CD4-positive, alpha-beta T cell treated with Interferon alpha-2 for 1 hour (primary cell): ENCODE data around the gene PDE1A.
"Not testable (repeated sequence)": the region's sequence is repeated elsewhere in the genome, so short reads cannot be mapped to it uniquely, and the experiment has no call there.

Experiments
- DNase-seq, 2 donors: peaks; one replicate each; pipeline ENCODE4 v3.0.0-alpha.2; 2020 to 2022

PDE1A gene

GRCh38 chr2:182351427-182351826 lies 75.4 kb downstream of the PDE1A start:
- no peak for DNase-seq

GRCh38 chr2:182349268-182349667 lies 77.6 kb downstream of the PDE1A start:
- no peak for DNase-seq

DNA sequence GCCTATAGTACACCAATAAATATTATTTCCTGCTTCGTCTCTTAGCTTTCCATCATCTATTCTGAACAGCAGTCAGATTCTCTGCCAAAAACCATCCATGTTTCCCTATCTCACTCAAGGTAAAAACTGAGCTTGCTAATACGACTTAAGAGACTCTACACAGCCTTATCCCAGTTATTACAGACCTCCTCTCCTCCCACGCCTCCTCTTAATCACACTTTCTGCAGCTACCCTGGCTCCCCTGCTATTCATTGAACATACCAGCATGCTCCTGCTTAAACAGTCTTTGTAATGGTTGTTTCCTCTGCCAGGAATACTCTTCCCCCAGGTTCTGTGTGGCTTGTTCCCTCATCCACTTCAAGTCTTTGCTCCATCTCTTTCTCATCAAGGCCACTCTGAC lies 81.5 kb downstream of the PDE1A start:
- no peak for DNase-seq

DNA sequence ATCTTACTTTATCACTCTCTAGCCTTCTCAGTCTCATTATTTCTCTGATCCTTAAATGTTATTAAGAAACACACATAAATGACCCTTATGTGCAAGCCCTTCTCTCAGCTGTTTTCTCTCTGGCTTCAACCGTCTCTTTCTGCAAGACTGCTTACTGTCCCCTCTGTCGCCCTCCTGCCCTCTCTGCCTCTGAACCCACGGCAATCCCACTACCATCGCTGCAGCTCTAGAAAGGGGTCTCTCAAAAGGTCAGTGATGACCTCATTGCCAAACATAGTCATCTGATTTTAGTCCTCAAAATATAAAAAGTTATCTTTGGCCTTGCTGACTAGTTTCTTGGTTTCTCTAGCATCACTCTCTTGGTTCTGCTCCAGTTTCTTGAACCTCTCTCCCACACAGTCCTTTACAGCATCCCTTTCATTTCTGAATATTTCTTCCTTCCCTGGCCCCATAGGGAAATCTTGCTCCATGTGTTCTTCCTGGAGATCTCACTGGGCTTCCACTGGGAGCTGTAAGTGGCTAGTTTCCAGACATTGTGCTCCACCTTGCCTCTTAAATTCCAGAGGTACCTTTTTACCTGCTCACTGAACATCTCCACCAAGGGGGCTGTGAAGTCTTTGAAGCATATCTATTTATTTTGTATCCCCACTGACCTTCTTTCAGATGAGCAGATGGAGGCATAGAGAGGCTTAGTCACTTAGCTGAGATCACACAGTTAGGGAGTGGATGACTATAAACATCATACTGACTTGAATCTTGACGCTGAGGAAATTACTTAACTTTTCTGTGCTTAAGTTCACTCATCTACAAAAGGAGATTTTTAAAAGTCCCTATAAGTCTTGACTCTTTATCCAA lies 96.2 kb downstream of the PDE1A start:
- DNase-seq, result no peak

- DNase-seq, result no peak
Observed at GRCh38 chr2:182324665-182325064, 102.2 kb downstream of the PDE1A start.

DNA sequence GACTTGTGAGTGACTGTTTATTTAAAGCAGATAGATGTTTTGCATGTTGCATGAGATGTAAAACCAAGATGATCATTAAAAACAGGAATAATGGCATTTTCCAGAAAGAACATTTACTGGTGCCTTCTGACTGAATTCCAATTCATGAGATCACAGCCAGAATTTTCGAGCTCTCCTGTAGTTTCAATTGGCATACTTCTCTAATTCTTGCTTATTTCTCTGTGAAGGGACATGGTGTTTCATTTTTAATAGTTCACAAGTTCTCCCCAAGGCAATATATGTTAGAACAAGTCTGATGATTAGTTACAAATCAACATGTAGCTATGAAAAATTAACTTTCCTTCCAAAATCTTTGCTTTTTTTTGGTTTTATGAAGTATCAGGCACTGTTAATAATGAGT lies 105.7 kb downstream of the PDE1A start:
- DNase-seq, result no peak

- DNase-seq, result no peak
Observed at GRCh38 chr2:182319556-182320505, 107.0 kb downstream of the PDE1A start.

DNA sequence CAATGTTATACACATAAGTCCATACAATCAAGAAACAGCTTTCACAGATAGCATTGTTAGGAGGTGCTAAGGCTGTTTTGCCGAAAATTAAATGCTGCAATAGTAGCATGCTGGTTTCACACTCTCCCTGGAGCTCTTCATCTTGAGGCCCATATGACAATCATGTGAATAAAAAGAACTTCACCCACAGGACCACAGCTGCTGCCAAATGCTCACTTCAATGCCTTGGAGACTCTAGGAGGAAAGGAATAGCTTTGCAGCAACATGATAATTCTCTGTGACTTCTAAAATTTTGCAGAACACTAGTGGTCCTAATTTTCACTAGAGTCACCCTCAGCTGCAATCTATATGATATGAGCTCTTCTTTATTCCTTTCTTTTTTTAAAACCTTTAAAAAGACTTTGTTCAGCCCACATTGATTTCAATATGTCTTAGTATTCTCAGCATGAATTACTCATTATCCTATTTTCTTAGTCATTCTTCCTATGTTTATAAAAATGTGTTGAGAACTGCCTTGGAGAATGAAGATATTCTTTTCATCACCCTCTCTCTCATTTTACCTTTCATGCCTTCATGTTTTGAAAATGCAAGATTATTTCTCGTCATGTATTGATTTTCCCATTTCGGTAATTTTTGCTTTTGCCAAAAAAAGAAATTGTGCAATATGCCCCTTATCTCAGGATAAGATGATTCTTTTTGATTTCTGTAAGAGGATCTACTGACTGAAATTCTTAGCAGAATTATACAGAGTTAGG lies 108.2 kb downstream of the PDE1A start:
- no peak for DNase-seq

- DNase-seq, result no peak
Observed at GRCh38 chr2:182316950-182317349, 109.9 kb downstream of the PDE1A start.

DNA sequence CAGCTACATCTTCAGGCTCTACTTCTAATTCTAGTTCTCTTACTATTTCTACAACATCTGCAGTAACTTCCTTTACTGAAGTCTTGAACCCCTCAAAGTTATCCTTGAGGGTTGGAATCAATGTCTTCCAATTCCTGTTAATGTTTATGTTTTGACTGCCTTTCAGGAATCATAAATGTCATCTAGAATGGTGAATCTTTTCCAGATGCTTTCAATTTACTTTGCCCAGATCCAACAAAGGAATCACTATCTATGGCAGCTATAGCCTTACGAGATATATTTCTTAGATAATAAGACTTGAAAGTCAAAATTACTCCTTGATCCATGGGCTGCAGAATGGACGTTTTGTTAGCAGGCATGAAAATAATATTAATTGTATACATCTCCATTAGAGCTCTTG lies 123.9 kb downstream of the PDE1A start:
- DNase-seq, result no peak

DNA sequence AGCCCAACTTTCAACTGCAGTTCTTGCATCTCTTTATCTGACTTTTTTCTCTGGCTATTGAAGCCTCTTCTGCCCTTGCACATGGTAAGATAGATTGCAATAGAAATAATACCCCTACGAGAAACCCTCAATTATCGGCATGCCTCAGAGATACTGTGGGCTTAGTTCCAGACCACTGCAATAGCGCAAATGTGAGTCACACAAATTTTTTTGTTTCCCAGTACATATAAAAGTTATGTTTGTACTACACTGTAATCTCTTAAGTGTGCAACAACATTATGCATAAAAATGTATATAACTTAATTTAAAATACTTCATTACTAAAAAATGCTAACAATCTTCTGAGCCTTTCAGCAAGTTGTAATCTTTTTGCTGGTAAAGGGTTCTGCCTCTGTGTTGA lies 124.7 kb downstream of the PDE1A start:
- no peak for DNase-seq

- no peak for DNase-seq
Observed at GRCh38 chr2:182301093-182301492, 125.7 kb downstream of the PDE1A start.

- DNase-seq, result no peak
Observed at GRCh38 chr2:182300608-182301007, 126.2 kb downstream of the PDE1A start.

DNA sequence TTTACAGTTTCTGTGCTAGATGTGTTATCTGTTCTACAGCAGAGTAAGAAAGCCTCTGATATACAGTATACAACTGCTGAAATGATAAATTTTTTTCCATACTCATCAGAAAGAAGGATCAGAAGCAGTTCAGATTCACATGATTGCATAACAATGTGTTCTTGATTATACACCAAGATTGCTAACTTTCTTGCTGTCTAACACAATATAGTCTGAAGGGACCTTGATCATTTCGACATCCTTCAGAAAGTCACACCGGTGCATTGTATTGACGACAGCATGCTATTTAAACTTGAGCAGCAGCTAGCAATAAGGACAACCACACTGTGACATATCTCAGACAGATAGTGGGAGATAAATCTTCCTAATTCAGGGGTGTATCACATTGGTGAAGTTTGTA lies 127.2 kb downstream of the PDE1A start:
- DNase-seq, result no peak

- no peak for DNase-seq
Observed at GRCh38 chr2:182298456-182298855, 128.4 kb downstream of the PDE1A start.

DNA sequence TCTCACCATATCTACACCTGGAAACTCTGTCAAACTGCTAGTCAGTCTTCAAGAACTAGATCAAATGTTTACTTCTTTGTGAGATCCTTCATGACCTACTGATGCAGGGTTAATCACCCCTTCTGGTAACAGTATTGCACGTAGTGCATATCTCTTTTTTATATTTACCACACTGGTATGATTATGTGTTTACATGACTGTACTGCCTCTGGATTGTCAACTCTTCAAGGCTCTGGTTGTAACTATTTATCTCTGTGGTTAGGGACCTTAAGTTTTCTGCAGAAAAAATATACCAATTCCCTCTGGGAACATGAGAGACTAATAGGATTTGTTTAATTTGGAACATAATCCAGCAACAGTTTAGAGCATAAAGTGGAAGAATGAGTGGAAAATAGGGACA lies 135.5 kb downstream of the PDE1A start:
- no peak for DNase-seq

GRCh38 chr2:182283512-182283911 lies 143.3 kb downstream of the PDE1A start:
- DNase-seq, result no peak

GRCh38 chr2:182281276-182281675 lies 145.6 kb downstream of the PDE1A start:
- DNase-seq, result no peak

- DNase-seq, result no peak
Observed at GRCh38 chr2:182280118-182280517, 146.7 kb downstream of the PDE1A start.

DNA sequence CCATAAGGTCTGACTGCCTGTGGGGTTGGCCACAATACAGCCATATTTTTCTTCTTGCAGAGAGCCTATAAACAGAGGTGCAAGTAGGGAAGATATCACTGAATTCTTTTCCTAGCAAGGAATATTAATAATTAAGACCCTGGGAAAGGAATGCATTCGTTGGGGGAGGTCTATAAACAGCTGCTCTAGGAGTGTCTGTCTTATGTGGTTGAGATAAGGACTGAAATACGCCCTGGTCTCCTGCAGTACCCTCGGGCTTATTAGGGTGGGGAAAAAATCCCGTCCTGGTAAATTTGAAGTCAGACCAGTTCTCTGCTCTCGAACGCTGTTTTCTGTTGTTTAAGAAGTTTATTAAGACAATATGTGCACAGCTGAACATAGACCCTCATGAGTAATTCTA lies 150.2 kb downstream of the PDE1A start:
- not testable (repeated sequence) for DNase-seq

- no peak for DNase-seq
Observed at GRCh38 chr2:182267971-182268370, 158.9 kb downstream of the PDE1A start.

DNA sequence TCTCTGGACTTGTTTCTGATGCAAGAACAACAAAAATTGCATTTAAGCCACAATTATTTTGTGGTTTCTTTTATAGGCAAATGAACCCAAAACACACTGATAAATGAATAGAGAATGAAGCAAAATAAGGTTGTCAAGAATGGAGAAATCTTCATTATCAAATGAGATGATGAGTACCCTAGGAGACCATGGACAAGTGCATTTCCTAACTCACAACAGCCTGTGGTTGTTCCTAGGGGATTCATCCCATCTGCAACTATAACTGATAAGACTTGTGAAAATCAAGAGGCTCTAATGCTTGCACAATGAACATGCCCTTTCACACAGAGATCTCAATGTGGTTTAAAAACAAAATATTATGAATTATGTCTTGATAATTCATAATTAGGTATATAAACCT lies 159.9 kb downstream of the PDE1A start:
- DNase-seq, result no peak

DNA sequence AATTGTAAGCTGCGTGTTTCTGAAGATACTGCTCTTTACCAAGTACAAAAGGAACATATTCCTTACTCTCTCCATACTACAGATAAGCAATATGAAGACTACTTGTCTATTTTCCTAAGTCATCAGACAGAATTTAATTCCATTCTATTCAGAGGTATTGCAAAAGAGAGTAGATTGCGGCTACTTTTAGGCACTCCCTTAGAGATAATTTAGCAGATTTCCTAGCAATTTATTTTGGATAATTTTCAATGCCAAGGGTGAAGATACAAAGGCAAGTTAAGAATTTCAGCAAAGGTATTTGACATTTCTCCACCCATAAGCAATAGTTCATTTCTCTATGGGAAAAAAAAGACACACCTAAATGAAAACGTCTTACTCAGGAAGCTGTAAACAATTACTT lies 161.1 kb downstream of the PDE1A start:
- no peak for DNase-seq
